GM23338 (cell line): Measurements from ENCODE around the gene CDK4. TPM values are rescaled to one million over a fixed set of nuclear protein-coding genes. Genes with fewer than 3 reads are reported as not detected.

Experiments
- ATAC-seq: fragments of 200-7000 bp; cut with Tn5 transposase; 3 replicates; pipeline ENCODE4 v1.9.1; 2020
- DNase-seq: peaks from one replicate; pipeline ENCODE4 v3.0.0-alpha.2; 2015; ENCODE audit warnings: low spot score
- H2AFZ ChIP-seq: fragments of 200-600 bp; sonication (generic); 2 replicates; pipeline ENCODE4 v1.8.0; 2016; ENCODE audit warnings: antibody characterized with exemption, mild to moderate bottlenecking, moderate library complexity
- H3F3A ChIP-seq: fragments of 200-600 bp; sonication (generic); replicated peaks from 2 replicates; pipeline ENCODE4 v1.8.0; 2017; ENCODE audit warnings: antibody characterized with exemption, mixed run types, low read depth
- H3K27ac ChIP-seq: fragments of 200-600 bp; sonication (generic); 2 replicates; pipeline ENCODE4 v1.6.1; 2016; ENCODE audit warnings: low read depth
- H3K27me3 ChIP-seq: fragments of 200-600 bp; sonication (generic); 2 replicates; pipeline ENCODE4 v1.8.0; 2016; ENCODE audit warnings: mild to moderate bottlenecking, mixed run types, moderate library complexity; ENCODE audit not compliant: insufficient read depth
- H3K36me3 ChIP-seq: fragments of 200-600 bp; sonication (generic); 2 replicates; pipeline ENCODE4 v1.8.0; 2016; ENCODE audit warnings: mild to moderate bottlenecking; ENCODE audit not compliant: insufficient read depth
- H3K4me1 ChIP-seq: fragments of 200-600 bp; sonication (generic); 2 replicates; pipeline ENCODE4 v1.8.0; 2016; ENCODE audit warnings: mild to moderate bottlenecking, moderate library complexity; ENCODE audit not compliant: insufficient read depth
- H3K4me2 ChIP-seq: fragments of 200-600 bp; sonication (generic); 2 replicates; pipeline ENCODE4 v1.7.1; 2017; ENCODE audit warnings: mixed run types
- H3K4me3 ChIP-seq: fragments of 200-600 bp; sonication (generic); 2 replicates; pipeline ENCODE4 v1.6.1; 2016; ENCODE audit warnings: mixed run types
- H3K79me2 ChIP-seq: fragments of 200-600 bp; sonication (generic); replicated peaks from 2 replicates; pipeline ENCODE4 v1.8.0; 2017; ENCODE audit warnings: mild to moderate bottlenecking; ENCODE audit not compliant: insufficient read depth
- H3K9me2 ChIP-seq: fragments of 200-600 bp; sonication (generic); 2 replicates; pipeline ENCODE4 v1.8.0; 2017; ENCODE audit not compliant: insufficient read depth
- H4K20me1 ChIP-seq: fragments of 200-600 bp; sonication (generic); replicated peaks from 2 replicates; pipeline ENCODE4 v1.8.0; 2017; ENCODE audit warnings: mild to moderate bottlenecking; ENCODE audit not compliant: insufficient read depth
- H3K27ac Mint-ChIP-seq: 2 replicates; pipeline ENCODE4 v1.8.0; 2020; ENCODE audit warnings: inconsistent platforms, mild to moderate bottlenecking, moderate library complexity, mixed read lengths
- H3K27me3 Mint-ChIP-seq: 3 replicates; pipeline ENCODE4 v1.8.0; 2022; ENCODE audit warnings: low read depth, mild to moderate bottlenecking, moderate library complexity, mixed read lengths, inconsistent platforms; ENCODE audit not compliant: insufficient read depth, poor library complexity
- H3K36me3 Mint-ChIP-seq: 3 replicates; pipeline ENCODE4 v1.8.0; 2021; ENCODE audit warnings: low read depth, mild to moderate bottlenecking, inconsistent platforms, moderate library complexity, mixed read lengths
- H3K4me1 Mint-ChIP-seq: 3 replicates; pipeline ENCODE4 v1.8.0; 2020; ENCODE audit warnings: mild to moderate bottlenecking, inconsistent platforms, mixed read lengths
- H3K4me3 Mint-ChIP-seq: 3 replicates; pipeline ENCODE4 v1.8.0; 2021; ENCODE audit warnings: moderate library complexity, mild to moderate bottlenecking, inconsistent platforms, mixed read lengths
- H3K9me3 Mint-ChIP-seq: 3 replicates; pipeline ENCODE4 v1.8.0; 2020; ENCODE audit warnings: moderate library complexity, mild to moderate bottlenecking, inconsistent platforms, mixed read lengths
- CREB1 ChIP-seq: fragments of 250-450 bp; sonication (Bioruptor Pico); IDR thresholded peaks from 2 replicates; pipeline ENCODE4 v1.5.0; 2020; ENCODE audit warnings: low read depth, mild to moderate bottlenecking, moderate library complexity
- EZH2 ChIP-seq: fragments of 200-600 bp; sonication (generic); IDR thresholded peaks from one replicate; pipeline ENCODE4 v1.8.0; 2017; ENCODE audit warnings: antibody characterized with exemption, mild to moderate bottlenecking, low read depth; ENCODE audit not compliant: unreplicated experiment
- EZH2phosphoT487 ChIP-seq: fragments of 200-600 bp; sonication (generic); IDR thresholded peaks from one replicate; pipeline ENCODE4 v1.8.1; 2018; ENCODE audit warnings: antibody characterized with exemption; ENCODE audit not compliant: unreplicated experiment
- NANOG ChIP-seq: IDR thresholded peaks from 2 replicates; pipeline ENCODE4 v1.6.1; 2016; ENCODE audit warnings: antibody characterized with exemption, borderline replicate concordance
- ZNF462 ChIP-seq: fragments of 250-450 bp; sonication (Bioruptor Pico); IDR thresholded peaks from 2 replicates; pipeline ENCODE4 v1.5.0; 2020; ENCODE audit warnings: mild to moderate bottlenecking, moderate library complexity
- polyA plus RNA-seq: library from polyadenylated mRNA; unstranded; fragments of >200 nt; fragmentation: Nextera tagmentation; extraction: Ambion mirVana; gene quantifications from 2 replicates; pipeline ENCODE4 v1.2.1, GENCODE V29; 2016
- total RNA-seq: library from RNA; depleted of rRNA; stranded (reverse); fragments of >200 nt; shearing (Covaris generic); gene quantifications from 2 replicates; pipeline ENCODE4 v1.2.3, GENCODE V29; 2014
- TF ChIP-seq, protein P1 (sequence below): IDR thresholded peaks from 2 replicates; pipeline ENCODE4 v1.6.1; 2016; ENCODE audit warnings: antibody characterized with exemption

Gene CDK4
- total and polyA plus RNA-seq, 2 experiments from 2014 or later = 105 to 198 TPM

GRCh38 chr12:57737467-57738460 is 14.3 kb downstream of the CDK4 start (continued):
- TF ChIP-seq CREB1 (no peak), ZNF462 (CRISPR knock-in tag) (no peak), EZH2phosphoT487 (peak; percentile 72)
- TF ChIP-seq, protein P1, sequence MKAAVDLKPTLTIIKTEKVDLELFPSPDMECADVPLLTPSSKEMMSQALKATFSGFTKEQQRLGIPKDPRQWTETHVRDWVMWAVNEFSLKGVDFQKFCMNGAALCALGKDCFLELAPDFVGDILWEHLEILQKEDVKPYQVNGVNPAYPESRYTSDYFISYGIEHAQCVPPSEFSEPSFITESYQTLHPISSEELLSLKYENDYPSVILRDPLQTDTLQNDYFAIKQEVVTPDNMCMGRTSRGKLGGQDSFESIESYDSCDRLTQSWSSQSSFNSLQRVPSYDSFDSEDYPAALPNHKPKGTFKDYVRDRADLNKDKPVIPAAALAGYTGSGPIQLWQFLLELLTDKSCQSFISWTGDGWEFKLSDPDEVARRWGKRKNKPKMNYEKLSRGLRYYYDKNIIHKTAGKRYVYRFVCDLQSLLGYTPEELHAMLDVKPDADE = no peak

DNA sequence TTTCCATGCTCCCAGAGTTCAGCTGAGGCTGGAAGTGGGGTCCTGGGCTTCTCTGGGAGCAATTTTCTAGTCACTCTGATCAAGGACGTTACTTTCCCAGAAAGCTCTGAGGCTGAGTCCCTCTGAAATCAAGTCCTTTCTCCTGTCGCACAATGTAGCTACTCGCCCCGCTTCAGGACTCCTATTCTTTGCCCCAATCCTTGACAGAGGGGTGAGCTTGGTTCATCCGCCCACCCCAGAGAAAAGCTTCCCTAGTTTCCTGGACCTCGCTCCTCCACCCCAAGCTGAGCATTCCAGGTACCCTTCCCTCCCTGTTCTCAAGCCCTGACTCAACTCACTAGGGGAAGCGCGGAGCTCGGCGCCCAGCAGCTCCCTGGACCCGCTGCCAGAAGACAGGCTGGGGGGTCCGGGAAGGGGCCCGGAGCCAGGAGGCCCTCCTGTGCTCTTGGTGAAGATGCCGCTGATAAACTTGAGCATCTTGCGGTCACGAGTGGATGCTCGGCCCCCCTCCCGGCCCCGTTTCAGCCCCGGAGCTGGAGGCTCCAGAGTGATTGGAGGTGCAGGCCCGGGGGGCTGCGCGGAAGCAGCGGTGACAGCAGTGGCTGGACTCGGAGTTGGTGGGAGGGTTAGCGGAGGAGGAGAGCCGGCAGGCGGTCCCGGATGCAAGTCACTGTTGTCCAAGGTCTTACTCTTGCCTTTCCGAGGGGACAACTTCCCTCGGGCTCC is 15.2 kb downstream of the CDK4 start:
- Histone ChIP-seq H3K4me3 (peak overlapping the region; percentile 62), H3K27me3 (peaks cover 100% of the 10 kb centered on the region), H2AFZ (no peak overlapping the region), H3K4me1 (peaks cover 19% of the 10 kb centered on the region), H3K36me3 (no peaks in the 10 kb centered on the region), H3K27ac (no peak overlapping the region), H3K4me2 (peak overlapping the region; percentile 91), H3K9me2 (no peaks in the 10 kb centered on the region), H3K79me2 (no peaks in the 10 kb centered on the region), H4K20me1 (no peaks in the 10 kb centered on the region), H3F3A (peaks cover 10% of the 10 kb centered on the region)
- peak; percentile 4 for ATAC-seq
- Mint-ChIP-seq H3K27me3 (peaks cover 90% of the 10 kb centered on the region), H3K4me1 (peaks cover 32% of the 10 kb centered on the region), H3K9me3 (peaks cover 2% of the 10 kb centered on the region), H3K27ac (no peak overlapping the region), H3K36me3 (no peaks in the 10 kb centered on the region; the same call in 2 of the 3 replicates), H3K4me3 (peak overlapping the region; percentile 79)
- peak; percentile 46 for DNase-seq
- TF ChIP-seq NANOG = no peak
- TF ChIP-seq, protein P1 = no peak
- TF ChIP-seq EZH2 = peak; percentile 63
